Eye (tissue), 1 donor: ENCODE data around the gene PRPSAP1.
"Not testable (repeated sequence)": the region's sequence is repeated elsewhere in the genome, so short reads cannot be mapped to it uniquely, and the experiment has no call there.

Source experiments
- DNase-seq: peaks from one replicate; pipeline ENCODE4 v3.0.0-alpha.2; 2015

PRPSAP1 gene

GRCh38 chr17:76276461-76277299 lies 77.0 kb downstream of the PRPSAP1 start:
- no peak for DNase-seq

- no peak for DNase-seq
Measured at GRCh38 chr17:76276069-76276431, 77.7 kb downstream of the PRPSAP1 start.

- DNase-seq, result no peak
Measured at GRCh38 chr17:76275382-76276068, 78.2 kb downstream of the PRPSAP1 start.

GRCh38 chr17:76274112-76274956 lies 79.4 kb downstream of the PRPSAP1 start:
- no peak for DNase-seq

- DNase-seq, result no peak
Measured at GRCh38 chr17:76273445-76274111, 80.1 kb downstream of the PRPSAP1 start.

GRCh38 chr17:76272541-76273444 lies 80.9 kb downstream of the PRPSAP1 start:
- DNase-seq, result peak; percentile 59

- DNase-seq, result peak; percentile 72
Measured at GRCh38 chr17:76271669-76272540, 81.8 kb downstream of the PRPSAP1 start.

- DNase-seq, result no peak
Measured at GRCh38 chr17:76270770-76271668, 82.7 kb downstream of the PRPSAP1 start.

- DNase-seq, result no peak
Measured at GRCh38 chr17:76270127-76270592, 83.6 kb downstream of the PRPSAP1 start.

- peak; percentile 18 for DNase-seq
Measured at GRCh38 chr17:76268991-76269981, 84.4 kb downstream of the PRPSAP1 start.

GRCh38 chr17:76268015-76268749 lies 85.5 kb downstream of the PRPSAP1 start:
- DNase-seq, result peak; percentile 42

- DNase-seq, result not testable (repeated sequence)
Measured at GRCh38 chr17:76267581-76268001, 86.1 kb downstream of the PRPSAP1 start.

- DNase-seq, result no peak
Measured at GRCh38 chr17:76267051-76267576, 86.6 kb downstream of the PRPSAP1 start.

GRCh38 chr17:76266244-76266938 lies 87.3 kb downstream of the PRPSAP1 start:
- DNase-seq, result peak; percentile 43

GRCh38 chr17:76265624-76266243 lies 88.0 kb downstream of the PRPSAP1 start:
- peak; percentile 75 for DNase-seq
